ENCODE data around the gene DAZAP1.

Gene DAZAP1

GRCh38 chr19:1481893-1482360, 74.5 kb downstream of the DAZAP1 start:
- Histone ChIP-seq H3K4me1 (ENCODE audit: control insufficient read depth, insufficient read depth, low read length, unreplicated experiment) (no peaks in the 10 kb centered on the region), H3K36me3 (ENCODE audit: insufficient read depth, low read length) (no peaks in the 10 kb centered on the region), H3K27ac (ENCODE audit: low read depth, low read length) (no peak overlapping the region), H3K27me3 (ENCODE audit: insufficient read depth, low read length) (no peaks in the 10 kb centered on the region), H2AFZ (ENCODE audit: low read length, unreplicated experiment) (no peak overlapping the region), H3K4me3 (ENCODE audit: low read depth, low read length) (no peak overlapping the region), H3K79me2 (ENCODE audit: control insufficient read depth, insufficient read depth, low read length, unreplicated experiment) (peaks cover 14% of the 10 kb centered on the region)

- no peaks in the 10 kb centered on the region for H3K36me3 ChIP-seq (ENCODE audit: insufficient read depth, low read length)
- no peak overlapping the region for H3K27ac ChIP-seq (ENCODE audit: low read depth, low read length)
- peaks cover 8% of the 10 kb centered on the region for H3K79me2 ChIP-seq (ENCODE audit: control insufficient read depth, insufficient read depth, low read length, unreplicated experiment)
- H3K27me3 ChIP-seq (ENCODE audit: insufficient read depth, low read length), result no peaks in the 10 kb centered on the region
- no peak overlapping the region for H3K4me3 ChIP-seq (ENCODE audit: low read depth, low read length)
- no peak overlapping the region for H2AFZ ChIP-seq (ENCODE audit: low read length, unreplicated experiment)
- H3K4me1 ChIP-seq (ENCODE audit: control insufficient read depth, insufficient read depth, low read length, unreplicated experiment), result no peaks in the 10 kb centered on the region
Measured at GRCh38 chr19:1482361-1483130, 75.2 kb downstream of the DAZAP1 start.

GRCh38 chr19:1483131-1483978, 76.0 kb downstream of the DAZAP1 start:
- H3K4me3 ChIP-seq (ENCODE audit: low read depth, low read length), result no peak overlapping the region
- H3K4me1 ChIP-seq (ENCODE audit: control insufficient read depth, insufficient read depth, low read length, unreplicated experiment), result no peaks in the 10 kb centered on the region
- no peak overlapping the region for H2AFZ ChIP-seq (ENCODE audit: low read length, unreplicated experiment)
- no peak overlapping the region for H3K27ac ChIP-seq (ENCODE audit: low read depth, low read length)
- H3K27me3 ChIP-seq (ENCODE audit: insufficient read depth, low read length), result no peaks in the 10 kb centered on the region
- H3K36me3 ChIP-seq (ENCODE audit: insufficient read depth, low read length), result no peaks in the 10 kb centered on the region
- H3K79me2 ChIP-seq (ENCODE audit: control insufficient read depth, insufficient read depth, low read length, unreplicated experiment), result peaks cover 3% of the 10 kb centered on the region

- Histone ChIP-seq H3K36me3 (ENCODE audit: insufficient read depth, low read length) (no peaks in the 10 kb centered on the region), H2AFZ (ENCODE audit: low read length, unreplicated experiment) (no peak overlapping the region), H3K79me2 (ENCODE audit: control insufficient read depth, insufficient read depth, low read length, unreplicated experiment) (no peaks in the 10 kb centered on the region), H3K4me3 (ENCODE audit: low read depth, low read length) (no peak overlapping the region), H3K4me1 (ENCODE audit: control insufficient read depth, insufficient read depth, low read length, unreplicated experiment) (no peaks in the 10 kb centered on the region), H3K27me3 (ENCODE audit: insufficient read depth, low read length) (no peaks in the 10 kb centered on the region), H3K27ac (ENCODE audit: low read depth, low read length) (no peak overlapping the region)
Measured at GRCh38 chr19:1483979-1484428, 76.6 kb downstream of the DAZAP1 start.

Measured in ACC112 (cell line).